ENCODE measurements around the gene RFPL2.
"Not testable (repeated sequence)": the region's sequence is repeated elsewhere in the genome, so short reads cannot be mapped to it uniquely, and the experiment has no call there.

Gene RFPL2

DNA sequence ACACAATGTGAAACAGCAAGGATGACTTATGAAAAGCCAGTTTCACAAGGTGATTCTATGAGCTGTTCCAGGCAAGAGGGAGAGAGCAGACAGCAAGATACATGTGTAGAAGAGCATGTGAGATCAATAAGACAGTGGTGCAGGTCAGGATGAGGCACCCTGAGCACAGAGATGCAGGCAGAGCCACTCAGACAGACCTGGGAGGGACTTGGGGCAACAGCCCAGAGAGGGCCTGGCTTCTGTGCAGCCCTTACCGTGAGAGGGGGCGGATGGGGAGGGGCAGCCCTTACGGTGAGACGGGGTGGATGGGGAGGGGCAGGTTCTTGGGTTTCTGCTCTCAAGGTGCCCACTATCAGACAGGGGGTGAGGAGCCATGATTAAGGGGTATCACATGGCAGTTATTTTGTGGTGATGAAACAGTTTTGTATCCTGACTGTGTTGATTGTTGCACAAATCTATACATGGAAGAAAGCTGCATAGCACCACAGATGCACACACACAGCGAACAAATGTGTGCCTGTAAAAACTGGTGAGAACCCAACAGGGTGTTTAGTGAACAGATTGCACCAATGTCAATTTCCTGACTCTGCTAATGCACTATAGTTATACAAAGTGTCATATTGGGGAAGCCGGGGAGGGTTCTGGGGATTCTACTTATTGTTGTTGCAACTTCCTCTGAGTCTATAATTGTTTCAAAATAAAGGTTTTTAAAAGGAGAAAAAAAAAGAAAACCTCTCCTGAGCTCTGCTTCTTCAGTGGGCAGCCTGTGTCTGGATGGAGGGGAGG lies 40.6 kb downstream of the RFPL2 start:
- no peak for DNase-seq

DNA sequence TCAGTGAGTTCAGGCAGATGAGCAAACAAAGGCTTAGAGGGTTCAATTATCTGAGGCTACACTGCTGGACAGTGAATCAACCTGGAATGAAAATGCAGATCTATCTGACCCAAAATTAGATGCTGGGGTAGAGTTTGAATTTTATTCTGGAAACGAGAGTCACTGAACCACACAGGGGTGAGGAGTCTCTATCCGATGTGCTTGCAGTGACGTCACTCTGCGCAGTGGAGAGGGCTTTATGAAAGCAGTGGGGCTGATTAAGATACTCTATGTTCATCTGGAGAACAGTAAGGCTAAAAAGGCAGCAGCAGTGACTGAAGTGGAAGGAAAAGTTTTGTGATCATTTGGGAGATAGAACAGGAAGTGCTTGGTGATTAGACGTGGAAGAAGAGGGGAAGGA lies 44.5 kb downstream of the RFPL2 start:
- not testable (repeated sequence) for DNase-seq

DNA sequence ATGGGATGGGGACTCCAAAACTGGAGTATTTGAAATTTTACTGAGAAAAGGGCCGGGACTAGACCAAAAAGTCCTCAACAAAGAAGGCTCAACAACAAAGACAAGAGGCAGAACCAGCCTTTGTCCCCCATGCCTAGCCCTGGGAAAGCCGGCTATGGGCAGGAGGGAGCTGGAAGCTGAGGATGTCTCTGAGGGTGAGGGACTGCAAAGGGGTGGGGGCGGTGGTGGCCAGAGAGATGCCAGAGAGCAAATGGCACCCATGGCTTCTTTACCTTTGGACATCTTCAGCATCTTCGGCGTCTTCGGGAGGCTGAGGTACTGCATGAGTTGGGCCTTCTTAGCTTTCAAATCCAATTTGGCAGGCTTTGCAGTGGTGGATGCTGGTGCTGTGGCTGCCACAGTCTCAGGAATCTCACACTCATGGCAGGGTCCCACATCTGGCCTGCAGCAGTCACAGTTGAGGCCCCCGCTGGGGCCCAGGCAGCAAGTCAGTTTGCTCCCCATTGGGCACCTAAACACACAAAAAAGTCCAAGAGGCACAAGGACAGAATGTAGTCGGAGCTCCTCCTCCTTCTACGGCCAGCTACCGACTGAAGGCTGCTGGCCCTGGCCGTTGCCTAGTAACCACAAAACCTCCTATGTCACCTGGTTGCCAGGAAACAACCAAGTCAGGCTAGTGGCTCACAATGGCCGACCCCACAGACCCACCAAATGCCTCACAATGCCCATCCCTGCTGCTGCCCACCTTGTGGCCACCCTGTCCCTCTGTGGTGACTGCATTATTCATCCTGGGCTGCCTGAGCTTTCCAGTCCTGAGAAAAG lies 46.0 kb downstream of the RFPL2 start, which contains the start of gene C22orf42:
Gene C22orf42 (minus strand): TSS at position 592 of the 822 bp plus-strand sequence. CDS start 88 bp downstream, at position 504.
- peak in 2 of 3 experiments; percentile 38 to 66 for DNase-seq

DNA sequence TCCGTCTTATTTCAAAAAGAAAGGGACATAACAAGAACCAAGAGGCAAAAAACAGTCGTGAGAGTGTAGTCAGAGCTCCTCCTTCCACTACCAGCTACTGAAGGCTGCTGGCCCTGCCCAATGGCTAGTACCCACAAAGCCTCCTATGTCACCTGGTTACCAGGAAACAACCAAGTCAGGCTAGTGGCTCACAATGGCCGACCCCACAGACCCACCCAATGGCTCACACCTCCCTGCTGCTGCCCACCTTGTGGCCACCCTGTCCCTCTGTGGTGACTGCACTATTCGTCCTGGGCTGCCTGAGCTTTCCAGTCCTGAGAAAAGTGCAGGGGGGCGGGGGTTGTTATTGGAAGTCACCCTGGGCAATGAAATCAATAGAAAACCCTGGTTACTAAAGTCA lies 47.2 kb downstream of the RFPL2 start:
- DNase-seq = not testable (repeated sequence)

DNA sequence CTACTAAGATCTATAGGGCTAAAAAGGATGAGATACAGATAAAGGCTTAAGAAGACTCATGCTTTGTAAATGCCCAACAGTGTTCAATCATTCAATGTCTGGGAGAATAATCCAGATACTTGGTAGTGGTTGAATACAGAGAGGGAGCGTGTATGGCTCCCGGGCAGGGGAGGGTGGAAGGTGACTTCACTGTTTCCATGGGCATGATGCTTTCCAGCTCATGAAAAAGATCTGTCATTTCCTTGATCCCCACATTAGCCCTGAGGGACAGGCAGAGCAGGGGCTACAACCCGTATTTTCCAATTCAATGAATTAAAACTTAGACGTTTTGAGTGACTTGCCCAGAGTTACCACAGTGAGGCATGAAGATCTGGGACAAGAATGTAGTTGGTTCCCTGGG lies 50.1 kb downstream of the RFPL2 start:
- not testable (repeated sequence) for DNase-seq

DNA sequence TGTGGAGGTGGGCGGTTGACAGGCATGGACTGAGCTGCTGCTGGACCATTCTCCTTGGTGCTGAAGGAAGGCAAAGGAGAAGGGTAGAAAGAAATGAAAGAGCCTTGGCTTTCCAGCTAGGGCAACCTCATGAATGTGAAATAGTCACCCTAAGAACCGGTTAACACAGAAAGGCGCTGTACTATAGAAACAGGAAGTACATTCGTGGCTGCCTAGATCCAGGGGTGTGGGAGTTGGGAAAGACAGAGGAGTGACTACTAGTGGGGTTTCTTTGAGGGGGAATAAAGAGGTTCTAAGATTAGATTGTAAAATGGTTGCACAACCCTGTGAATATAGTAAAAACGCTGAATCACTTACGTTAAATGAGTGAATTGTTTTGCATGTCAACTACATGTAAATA lies 53.2 kb downstream of the RFPL2 start:
- not testable (repeated sequence) for DNase-seq

DNA sequence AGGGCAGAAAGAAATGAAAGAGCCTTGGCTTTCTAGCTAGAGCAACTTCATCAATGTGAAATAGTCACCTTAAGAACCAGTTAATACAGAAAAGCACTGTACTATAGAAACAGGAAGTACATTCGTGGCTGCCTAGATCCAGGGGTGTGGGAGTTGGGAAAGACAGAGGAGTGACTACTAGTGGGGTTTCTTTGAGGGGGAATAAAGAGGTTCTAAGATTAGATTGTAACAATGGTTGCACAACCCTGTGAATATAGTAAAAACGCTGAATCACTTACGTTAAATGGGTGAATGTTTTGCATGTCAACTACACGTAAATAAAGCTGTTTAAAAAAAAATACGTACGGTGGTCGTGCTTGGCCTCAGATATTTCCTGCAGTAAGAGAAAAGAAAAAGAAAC lies 54.2 kb downstream of the RFPL2 start:
- DNase-seq = not testable (repeated sequence)

DNA sequence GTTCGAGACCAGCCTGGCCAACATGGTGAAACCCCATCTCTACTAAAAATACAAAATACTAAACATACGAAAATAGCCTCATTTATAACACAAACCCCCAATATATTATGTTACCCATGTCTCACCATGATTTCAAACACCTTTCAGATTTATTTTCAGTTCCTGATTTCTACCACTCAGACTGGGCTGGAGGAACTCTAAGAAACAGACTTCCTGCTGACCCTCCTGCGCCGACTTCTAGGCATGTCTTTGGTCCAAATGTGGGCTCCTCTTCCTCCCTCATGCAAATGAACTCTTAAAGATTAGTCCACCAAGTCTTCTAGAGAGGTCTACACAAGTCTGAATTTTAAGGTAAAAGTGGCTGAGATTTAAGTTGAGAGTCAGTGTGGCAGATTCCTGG lies 56.5 kb downstream of the RFPL2 start:
- not testable (repeated sequence) for DNase-seq

DNA sequence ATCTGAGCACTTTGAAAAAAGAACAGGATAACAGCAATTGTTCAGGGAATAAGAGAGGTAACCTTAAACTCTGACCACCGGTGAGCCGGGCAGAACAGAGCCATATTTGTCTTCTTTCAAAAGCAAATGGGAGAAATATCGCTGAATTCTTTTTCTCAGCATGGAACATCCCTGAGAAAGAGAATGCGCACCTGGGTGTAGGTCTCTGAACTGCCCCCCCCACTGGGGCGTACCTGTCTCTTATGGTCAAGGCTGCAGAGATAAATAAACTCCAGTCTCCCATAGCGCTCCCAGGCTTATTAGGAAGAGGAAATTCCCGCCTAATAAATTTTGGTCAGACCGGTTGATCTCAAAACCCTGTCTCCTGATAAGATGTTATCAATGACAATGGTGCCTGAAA lies 57.7 kb downstream of the RFPL2 start:
- not testable (repeated sequence) for DNase-seq

DNA sequence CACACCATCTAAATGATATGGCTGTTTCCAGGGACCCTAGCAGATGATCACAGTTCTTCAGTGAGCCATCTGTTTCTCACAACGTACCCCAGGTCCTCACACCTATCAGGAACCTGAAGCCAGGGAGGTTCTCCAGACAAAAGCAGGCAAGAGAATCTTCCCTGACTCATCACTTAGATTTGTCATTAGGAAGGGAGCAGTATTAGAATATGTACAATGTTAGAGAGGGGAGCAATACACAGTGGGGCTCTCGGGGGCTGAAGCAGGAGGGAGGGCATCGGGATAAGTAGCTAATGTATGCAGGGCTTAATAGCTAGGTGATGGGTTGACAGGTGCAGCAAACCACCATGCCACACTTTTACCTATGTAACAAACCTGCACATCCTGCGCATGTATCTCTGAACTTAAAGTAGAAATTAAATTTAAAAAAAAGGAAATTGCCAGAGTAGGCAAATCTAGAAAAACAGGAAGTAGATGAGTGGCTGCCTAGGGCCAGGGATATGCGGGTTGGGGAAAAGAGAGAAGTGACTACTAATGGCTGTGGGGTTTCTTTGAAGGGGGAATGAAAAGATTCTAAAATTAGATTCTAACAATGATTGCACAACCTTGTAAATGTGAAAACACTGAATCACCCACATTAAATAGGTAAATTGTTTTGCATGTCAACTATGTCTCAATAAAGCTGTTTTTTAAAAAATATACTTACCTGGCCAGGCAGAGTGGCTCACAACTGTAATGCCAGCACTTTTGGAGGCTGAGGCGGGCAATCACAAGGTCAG lies 60.2 kb downstream of the RFPL2 start:
- DNase-seq = no peak

DNA sequence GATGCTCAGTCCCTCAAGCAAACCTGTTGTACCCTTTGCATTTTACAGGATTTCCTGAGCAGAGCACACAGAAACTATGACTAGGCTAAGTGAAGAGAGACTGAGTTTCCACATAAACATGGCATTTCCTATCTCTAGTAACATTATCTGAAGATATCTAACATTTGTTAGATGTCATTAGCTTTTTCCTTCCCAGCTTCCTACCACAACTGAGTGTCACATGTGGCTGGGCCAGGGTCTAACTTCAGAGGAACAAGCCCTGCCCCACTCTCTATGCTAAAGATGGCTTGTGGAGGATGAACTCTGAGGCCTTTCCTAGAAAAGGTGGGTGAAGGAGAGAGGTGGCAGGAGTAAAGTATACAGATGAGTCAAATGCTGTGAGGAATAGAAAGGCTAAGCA lies 62.3 kb downstream of the RFPL2 start:
- DNase-seq = no peak

DNA sequence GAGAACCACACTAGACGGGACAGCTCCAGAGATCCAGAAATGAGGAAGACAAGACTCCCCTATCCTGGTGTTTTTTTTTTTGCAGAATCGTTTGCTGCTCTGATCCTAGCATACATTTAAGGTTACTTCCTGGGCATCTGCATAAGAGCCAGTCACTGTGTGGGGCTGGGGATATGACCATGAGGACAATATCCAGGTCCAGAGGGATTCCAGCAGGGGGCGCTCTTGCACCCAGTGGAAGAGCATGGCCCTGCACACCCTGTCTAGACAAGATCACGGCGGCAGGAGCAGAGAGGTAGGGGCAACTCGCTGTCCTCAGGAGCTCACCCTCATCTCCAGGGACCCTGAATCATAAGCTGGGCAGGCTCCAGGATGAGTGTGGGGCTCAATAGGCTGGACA lies 64.2 kb downstream of the RFPL2 start:
- peak in 1 of 3 experiments; percentile 1 for DNase-seq

Measured in NCI-H1417 (cell line).